GM18520 (cell line): Measurements from ENCODE around the gene MAPRE3.

Experiments used
- ATAC-seq: cut with Tn5 transposase; IDR thresholded peaks from one replicate; pipeline ENCODE4 v1.9.1; 2021; ENCODE audit not compliant: unreplicated experiment

MAPRE3 gene

DNA sequence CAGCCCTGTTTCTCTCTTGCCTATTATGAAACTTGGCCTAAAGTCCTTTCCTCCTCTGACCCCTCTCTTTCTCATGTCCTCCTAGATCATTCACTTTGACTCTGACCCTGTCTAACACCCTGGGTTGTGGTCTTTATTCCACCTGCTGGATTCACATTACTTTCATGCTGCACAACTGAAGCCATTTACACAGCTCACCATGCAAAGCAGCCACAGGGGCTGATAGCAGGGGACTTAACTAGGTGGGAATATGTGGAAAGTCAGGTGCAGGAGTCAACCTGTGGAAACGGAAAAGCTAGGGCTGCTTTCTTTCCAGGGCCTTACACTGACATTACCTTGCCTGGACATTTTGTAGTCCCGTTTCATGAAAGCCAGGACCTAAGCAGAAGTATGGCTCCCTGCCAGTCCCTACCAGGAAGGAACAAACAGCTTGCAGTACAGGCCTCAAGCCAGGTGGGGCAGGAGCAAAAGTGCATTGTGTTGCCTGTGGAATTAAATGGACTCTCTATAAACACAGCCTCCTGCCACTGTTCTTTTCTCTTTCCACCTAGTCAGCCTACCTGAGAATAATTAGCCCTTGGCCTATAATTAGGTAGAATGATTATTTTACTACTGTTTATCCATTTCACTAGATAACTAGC lies 11.8 kb downstream of the MAPRE3 start:
- ATAC-seq, result no peak

DNA sequence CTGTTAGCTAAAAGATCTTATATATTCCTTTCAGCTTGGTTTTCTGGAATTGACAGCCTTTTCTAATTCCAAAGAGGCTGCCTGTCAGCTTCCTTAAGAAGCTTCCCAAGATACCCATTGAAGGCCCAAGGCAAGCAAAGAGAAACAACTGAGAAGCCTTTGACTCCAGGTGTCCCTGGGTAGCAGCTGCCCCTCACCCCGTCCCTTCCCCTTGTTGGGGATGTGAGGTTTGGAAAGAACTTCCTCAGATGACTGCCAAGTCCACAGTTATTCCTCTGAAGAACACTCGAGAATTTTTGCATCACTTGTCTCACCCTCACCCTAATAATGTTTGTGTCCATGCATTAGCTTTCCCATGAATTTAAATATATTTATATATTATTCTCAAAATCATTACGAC lies 13.3 kb downstream of the MAPRE3 start:
- ATAC-seq, result no peak

DNA sequence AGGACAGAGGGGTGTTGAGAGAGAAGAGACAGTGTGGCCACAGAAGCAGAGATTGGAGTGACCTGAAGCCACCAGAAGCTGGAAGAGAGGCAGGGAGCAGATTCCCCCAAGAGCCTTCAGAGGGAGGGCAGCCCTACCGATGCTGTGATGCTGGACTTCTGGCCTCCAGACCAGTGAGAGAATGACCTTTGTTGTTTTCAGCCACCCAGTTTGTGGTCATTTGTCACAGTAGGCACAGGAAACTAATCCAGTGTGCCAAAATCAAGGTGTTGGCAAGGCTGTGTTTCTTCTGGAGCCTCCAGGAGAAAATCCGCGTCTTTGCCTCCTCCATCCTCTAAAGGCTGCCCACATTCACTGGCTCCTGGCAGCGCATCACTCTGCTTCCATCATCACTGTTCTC lies 15.4 kb downstream of the MAPRE3 start:
- ATAC-seq, result no peak

DNA sequence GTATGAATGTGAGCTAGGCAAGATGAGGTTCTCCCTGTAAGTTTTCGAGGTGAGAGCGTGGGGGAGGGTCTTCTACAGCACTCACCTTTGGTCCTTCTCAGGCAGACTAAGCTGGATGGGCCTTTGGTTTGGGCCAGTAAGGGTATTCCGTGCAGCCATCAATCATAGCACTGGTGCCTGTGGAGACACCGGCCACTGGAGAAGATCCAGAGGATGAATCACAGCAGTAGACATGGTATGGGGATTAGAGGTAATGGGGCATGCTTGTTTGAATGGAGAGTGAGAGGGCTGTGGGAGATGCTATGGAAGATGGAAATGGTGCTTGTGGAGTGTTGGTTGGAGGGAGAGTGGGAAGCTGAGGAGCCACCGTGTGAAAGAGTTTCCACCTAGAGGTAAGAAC lies 16.1 kb downstream of the MAPRE3 start:
- ATAC-seq, result no peak

DNA sequence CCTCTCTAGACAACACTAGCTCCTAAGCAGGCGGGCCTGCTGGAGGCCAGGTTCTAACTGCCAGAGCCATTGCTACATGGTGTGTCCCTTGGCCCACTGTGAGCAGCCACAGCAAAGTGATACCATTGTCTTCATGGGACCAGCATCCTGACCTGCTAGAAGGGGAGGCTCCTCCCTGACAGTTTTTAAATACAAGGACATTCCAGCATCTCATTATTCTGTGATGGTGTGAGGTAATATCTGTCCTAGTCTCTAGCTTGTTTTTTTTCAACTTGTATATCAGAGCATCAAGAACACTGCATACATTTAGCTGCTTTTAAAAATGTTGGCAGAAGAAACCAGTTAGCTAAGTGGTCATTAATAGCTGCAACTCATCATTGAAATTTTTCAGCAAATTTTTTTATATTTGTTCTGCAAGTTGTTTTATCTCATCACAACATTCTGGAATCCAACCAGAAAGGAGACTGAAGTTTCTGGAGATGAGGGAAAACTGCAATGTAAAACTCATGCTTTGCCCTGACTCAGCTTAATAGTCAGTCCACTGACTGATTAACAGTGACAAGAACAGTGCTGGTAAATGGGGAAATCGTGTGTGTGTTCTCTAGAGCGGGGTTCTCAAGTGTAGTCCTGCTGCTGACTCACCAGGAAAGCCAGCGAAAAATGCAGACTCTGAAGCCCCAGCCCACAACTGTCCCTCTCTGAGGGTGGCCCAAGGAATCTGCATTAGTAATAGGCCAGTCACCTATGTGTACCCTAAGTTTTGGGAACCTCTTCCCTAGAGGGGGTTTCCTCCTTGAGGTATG lies 17.8 kb downstream of the MAPRE3 start:
- ATAC-seq, result no peak

DNA sequence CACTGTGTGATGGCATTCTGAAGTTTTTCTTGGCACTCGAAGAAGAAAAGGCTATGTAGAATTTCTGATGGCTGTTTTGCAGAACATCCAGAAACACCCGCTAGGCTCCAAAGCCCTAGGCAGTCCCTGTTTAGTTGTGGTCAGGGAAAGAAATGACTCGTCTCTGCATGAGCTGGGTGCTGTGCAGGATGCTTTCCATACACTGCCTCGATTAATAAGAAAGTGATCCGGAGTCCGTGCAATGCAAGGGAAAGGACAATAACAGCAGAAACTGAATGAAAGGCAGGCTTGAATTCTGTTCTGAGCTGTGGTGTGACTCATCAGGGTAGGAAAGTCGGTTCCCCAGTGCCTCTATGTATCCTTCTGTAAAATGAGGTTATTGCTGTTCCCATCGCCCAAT lies 18.7 kb downstream of the MAPRE3 start:
- no peak for ATAC-seq

DNA sequence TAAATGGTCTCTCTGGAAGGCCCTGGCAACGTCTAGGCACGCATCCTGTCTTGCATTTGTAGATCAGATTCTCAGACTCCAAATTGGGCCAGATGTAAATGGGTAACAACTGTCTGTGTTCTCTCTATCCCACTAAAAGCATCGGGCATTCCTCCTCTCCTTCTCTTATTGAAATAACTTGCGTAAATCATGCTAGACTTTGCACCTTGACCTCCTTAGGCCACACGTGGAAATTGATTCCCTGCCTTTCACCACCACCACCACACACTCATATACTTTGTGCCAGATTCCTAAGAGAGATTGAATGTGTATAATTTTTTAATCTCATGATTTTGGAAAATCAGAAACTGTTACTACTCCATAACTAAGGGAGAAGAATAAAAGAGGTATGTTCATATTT lies 21.3 kb downstream of the MAPRE3 start:
- no peak for ATAC-seq

DNA sequence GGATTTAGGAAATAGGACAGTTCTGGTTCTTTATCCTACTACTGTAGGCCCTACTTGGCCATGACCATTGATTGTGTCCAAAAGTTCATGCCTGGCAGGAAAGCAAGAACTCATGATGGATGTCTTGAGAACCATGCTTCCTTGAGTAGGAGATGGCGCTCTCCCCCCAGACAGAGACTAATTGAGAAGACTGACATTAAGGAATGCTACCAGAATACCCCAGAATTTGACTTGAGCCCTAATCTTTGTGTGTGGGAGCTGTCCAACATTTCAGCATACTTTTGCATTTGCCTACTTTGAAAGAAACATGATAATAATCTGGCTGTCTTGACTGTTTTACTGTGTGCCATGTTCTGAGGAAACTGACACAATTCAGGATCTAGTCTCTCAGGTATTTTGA lies 23.3 kb downstream of the MAPRE3 start:
- ATAC-seq, result no peak

DNA sequence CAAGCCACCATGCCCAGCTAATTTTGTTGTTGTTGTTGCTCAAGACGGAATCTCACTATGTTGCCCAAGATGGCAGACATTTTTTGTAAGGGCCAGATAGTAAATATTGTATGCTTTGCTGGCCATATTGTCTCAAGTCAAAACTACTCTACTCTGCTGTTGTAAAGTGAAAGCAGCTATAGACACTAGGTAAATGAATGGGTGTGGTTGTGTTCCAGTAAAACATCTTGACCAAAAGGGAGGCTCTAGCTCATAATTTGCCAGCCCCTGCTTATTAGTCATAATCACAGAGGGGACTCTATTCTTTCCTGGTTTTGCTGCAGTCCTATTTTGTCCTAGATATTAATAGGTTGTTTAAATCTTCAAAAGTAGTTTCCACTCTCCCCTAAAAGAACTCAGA lies 24.5 kb downstream of the MAPRE3 start:
- ATAC-seq, result no peak

DNA sequence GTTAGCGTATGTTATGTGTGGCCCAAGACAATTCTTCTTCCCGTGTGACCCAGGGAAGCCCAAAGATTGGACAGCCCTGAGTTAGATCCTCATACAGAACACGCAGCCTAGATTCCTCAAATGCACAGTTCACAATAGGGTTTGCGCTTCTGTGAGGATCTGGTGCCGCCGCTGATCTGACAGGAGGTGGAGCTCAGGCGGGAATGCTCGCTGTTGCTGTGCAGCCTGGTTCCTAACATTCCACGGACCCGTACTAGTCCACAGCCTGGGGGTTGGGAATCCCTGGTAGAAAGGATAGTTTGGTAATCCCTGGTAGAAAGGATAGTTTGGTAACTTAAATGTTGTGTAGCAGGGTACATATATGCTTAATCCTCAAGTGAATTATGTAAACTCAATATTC lies 27.0 kb downstream of the MAPRE3 start:
- ATAC-seq, result no peak

DNA sequence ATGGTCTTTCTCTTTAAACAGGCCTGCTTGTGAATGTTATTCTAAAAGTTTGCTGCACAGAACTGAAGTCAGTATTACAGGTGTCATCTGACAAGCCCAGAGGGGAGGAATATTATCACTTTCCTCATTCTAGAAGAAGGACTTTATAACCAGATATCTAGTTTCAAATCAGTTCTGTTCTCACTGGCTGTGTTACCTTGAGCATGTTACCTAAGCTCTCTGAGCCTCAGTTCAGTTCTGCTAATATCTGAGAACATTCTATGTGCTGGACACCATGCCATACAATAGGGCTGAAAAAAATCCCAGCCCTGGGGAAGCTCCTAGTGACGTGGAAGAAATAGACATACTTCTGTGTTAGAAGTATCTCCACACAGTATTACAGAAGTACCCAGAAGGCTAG lies 27.9 kb downstream of the MAPRE3 start:
- no peak for ATAC-seq

DNA sequence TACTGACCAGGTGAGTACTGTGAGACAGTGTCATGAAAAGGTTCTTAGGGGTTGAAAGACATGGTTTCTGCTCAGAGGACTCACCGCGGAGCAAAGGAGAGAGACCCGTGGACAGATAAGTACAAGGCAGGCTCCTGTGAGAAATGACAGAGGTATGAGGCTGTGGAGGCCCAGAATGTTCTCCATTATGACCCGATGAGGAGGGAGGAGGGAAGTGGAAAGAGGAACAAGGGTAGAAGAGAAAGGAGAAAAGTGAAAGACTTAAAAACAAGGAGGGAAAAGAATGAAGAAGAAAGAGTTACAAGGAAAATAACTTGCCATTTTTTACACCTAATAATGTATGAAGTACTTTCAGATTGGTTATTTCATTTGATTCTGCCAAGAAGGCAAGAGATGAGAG lies 29.8 kb downstream of the MAPRE3 start:
- ATAC-seq, result no peak

DNA sequence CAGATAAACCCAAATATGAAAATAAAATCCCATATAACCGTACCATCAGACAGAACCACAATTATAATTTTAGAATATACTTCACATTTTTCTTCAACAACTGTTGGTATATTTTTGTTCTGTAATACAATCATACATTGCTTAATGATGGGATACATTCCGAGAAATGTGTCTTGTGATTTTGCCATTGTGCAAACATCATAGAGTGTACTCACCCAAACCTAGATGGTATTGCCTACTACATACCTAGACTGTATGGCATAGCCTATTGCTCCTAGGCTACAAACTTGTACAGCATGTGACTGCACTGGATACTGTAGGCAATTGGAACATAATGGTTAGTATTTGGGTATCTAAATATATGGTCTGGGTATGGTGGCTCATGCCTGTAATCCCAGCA lies 30.6 kb downstream of the MAPRE3 start:
- ATAC-seq, result no peak

DNA sequence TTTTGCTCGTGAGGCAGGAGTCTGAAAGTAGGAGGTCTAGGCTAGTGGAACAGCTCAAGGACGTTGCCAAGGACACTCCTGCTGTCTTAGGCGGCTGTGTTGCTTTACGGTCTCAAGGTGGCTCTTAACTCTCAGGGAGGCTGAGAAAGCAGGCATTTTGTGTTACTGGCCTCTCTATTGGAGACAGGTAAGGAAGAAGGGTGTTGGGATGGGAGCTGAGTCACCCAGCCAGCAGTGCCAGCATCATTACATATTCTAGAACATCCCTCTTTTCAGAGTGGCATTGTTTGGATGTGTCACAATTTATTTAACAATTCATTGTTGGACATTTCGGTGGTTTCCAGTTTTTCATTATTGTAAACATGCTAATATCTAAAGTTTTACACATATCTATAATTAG lies 31.5 kb downstream of the MAPRE3 start:
- no peak for ATAC-seq

DNA sequence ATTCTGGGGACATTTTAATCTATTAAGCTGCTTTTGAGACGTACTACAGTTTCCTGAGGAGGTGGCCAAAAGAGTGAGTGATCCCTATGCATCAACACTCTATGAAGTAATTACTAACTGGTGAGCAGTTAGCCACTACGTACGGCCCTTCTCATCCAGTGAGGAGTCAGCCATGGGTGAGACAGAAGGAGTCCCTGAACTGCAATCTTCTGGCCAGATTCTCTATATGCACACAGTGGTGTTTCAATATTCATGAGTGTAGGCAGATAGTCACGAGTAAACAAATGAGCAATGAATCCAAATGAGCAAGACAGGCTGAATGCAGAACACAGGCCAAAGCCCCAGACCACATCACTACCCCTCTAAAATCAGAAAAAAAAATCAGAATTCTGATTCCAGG lies 32.6 kb downstream of the MAPRE3 start:
- ATAC-seq, result no peak

DNA sequence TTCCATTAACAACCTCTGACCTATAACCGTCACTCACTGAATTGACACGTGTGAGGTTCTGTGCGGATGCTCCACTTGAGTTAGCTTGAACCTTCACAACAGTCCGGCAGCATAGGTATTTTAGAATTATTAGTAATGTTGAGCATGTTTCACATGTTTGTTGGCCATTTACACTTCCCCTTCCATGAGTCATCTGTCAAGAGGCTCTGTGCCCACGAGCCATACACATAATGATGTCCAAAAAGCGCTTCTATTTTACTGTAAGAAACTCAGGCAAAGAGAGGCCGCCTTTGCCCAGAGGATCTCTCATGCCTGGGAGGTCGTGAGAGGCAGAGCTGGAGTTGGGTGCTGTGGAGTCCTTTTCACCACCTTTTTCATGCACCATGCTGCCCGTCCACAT lies 33.4 kb downstream of the MAPRE3 start:
- no peak for ATAC-seq

DNA sequence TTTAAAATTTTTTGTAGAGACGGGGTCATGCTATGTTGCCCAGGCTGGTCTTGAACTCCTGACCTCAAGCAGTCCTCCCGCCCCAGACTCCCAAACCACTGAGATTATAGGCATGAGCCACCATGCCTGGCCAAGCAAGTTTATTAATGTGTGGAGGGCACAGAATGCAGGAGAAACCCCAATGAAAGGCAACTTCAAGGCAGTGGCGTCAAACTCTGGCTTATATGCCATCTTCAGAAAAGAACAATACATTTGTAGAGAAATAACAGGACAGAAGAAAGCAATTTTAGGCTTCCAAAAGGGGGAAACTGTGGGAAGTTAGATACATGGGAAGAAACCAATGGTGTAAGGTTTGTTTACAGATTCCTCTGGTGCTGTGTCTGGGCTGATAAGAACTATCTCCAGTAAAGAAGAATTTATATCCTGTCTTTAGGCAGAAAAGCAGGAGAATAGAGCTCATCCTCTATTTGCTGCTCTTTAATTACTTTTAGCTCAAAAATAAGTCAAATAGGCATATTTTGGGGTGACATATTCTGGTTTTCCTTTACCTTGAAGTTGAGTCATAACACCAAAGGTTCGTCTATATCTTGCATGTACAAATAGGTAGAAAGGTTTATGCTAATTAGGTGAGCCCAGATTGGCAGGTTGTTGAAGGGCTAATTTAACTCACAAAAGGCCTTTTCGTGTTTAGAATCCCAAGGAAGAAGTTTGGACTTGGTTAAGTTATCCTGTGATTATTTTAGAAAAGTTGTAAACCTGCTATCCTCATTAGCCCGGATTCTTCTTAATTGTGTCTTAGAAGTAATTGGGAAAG lies 36.4 kb downstream of the MAPRE3 start:
- ATAC-seq, result no peak

DNA sequence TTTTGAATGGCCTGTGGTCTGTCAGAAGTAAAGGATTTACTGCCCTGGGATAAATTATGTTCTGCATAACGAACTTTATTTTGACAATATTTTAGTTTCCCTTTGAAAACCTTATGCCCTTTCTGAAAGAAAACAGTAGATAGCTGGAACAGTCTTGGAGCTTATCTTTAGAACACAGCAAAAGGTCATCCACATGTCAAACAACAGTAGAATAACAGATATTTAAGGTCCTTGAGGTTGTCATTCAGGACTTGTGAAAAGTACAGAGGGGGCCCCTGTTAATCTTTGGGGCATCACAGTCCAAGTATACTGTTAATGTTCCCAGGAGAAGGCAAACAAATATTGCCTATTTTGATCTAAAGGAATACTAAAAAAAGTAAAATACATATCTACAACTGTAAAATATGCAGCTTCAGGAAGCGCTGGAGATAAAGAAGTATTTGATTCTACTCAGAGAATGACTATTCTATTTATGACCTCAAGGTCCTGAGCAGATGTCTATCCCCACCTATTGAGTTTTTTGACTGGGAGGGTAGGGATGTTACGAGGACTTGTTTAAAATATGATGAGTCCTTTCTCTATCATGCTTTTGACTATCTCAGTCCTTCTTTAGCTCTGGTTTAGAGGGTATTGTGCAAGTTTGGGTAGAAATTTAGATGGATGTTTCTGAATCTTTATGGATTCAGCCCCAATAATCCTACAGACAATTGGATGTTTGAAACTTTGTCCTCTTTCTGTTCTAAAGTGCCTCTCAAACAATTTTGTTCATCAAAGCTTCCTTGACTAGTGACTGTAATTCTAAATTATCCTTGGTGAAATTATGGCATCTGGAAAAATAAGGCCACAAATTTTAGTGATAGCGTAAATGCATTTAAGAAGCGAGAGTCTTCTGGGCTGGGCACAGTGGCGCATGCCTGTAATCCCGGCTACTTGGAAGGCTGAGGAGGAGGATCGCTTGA lies 37.3 kb downstream of the MAPRE3 start:
- ATAC-seq, result no peak

DNA sequence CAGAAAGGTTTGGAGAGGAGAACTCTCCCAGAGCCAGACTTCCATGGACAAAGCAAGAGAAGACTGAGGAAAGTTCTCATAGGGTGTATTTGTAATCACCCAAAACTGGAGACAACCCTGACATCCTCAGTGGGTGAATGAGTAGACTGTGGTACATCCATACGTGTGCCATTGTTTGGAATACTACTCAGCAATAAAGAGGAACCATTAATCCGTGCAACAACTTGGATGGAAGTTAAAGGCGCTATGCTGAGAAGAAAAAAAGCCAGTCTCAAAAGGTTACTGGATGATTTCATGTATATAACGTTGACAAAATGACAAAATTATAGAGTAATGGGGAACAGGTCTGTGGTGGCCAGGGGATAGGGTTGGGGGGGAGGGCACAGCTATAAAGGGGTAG lies 38.2 kb downstream of the MAPRE3 start:
- ATAC-seq, result no peak

DNA sequence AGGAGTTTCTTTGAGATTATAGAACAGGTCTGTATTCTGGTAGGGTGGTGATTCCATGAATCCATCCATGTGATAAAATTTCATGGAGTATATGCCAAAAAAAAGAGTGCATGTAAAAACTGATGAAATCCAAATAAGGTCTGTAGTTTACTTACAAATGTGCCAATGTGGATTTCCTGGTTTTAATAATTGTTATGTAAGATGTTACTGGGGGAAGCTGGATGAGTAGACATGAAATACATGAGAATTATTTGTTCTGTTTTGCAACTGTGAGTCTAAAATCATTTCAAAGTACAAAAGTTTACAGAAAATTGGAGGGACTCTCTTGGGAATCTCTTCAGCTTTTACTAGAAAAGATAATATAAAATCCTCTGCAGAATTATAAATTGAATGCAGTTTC lies 38.6 kb downstream of the MAPRE3 start:
- no peak for ATAC-seq

DNA sequence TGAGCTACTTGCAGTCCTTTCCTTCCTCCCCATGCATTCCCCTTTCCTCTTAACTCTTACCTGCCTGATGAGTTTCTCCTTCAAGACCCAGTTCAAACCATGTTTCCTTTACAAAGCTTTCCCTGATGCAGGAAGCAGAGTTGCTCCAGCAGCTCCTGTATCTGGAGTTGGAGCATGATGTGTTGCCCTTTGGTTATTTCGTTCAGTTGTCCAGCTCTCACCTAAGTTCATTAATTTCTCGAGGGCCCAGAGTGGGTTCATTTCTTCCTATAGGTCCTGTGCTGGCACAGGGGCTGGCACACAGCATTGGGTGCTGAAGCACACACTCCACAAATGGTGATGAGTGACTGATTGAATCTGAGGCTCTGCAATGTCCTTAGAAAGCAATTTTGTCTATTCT lies 39.3 kb downstream of the MAPRE3 start:
- ATAC-seq, result no peak
